CD4-positive, alpha-beta T cell (primary cell): ENCODE measurements around the gene F2R. TPM values are rescaled to one million over a fixed set of nuclear protein-coding genes. Genes with fewer than 3 reads are reported as not detected.

Source experiments
- ATAC-seq: fragments of 200-7000 bp; cut with Tn5 transposase; one replicate; pipeline ENCODE4 v1.10.0; 2022; ENCODE audit warnings: mild to moderate bottlenecking; ENCODE audit not compliant: poor library complexity
- CTCF ChIA-PET: fragments of 350-600 bp; sonication (Branson Sonifier 250); formaldehyde crosslinking; loops from one replicate; lab custom pipeline; 2021; ENCODE audit warnings: antibody characterized with exemption, inconsistent platforms; lab: Charles Lee
- POLR2A ChIA-PET: fragments of 350-600 bp; sonication (Branson Sonifier 250); formaldehyde crosslinking; loops from one replicate; lab custom pipeline; 2021; ENCODE audit warnings: antibody characterized with exemption, inconsistent platforms; lab: Charles Lee
- DNase-seq, 14 experiments: peaks; one replicate each; pipeline ENCODE4 v3.0.0-alpha.2; 2013 to 2020; ENCODE audit warnings: mixed read lengths in 2 of 14
- H3K27ac ChIP-seq, 2 donors: one replicate each; pipeline versions ENCODE4 v1.5.1 to v1.7.0; 2013; ENCODE audit warnings: low read length in 2 of 2, low read depth in 1 of 2, mild to moderate bottlenecking in 1 of 2
- H3K27me3 ChIP-seq, 2 experiments: 1 replicate in 1 of 2; 2 replicates in 1 of 2; pipeline versions ENCODE4 v1.6.1 to v1.7.0; 2013; ENCODE audit warnings: low read length in 2 of 2, control low read depth in 1 of 2, mild to moderate bottlenecking in 1 of 2, moderate library complexity in 1 of 2; ENCODE audit not compliant: insufficient read depth in 2 of 2, control insufficient read depth in 1 of 2
- H3K36me3 ChIP-seq: one replicate; pipeline ENCODE4 v1.6.1; 2013; ENCODE audit warnings: low read length, control low read depth; ENCODE audit not compliant: insufficient read depth
- H3K4me1 ChIP-seq: one replicate; pipeline ENCODE4 v1.6.1; 2013; ENCODE audit warnings: low read length, control low read depth; ENCODE audit not compliant: insufficient read depth
- H3K4me3 ChIP-seq: one replicate; pipeline ENCODE4 v1.5.1; 2013; ENCODE audit warnings: mild to moderate bottlenecking, low read length, moderate library complexity
- H3K9me3 ChIP-seq, 2 experiments: 1 replicate in 1 of 2; 2 replicates in 1 of 2; pipeline versions ENCODE4 v1.6.1 to v1.7.0; 2013; ENCODE audit warnings: low read length in 2 of 2, mild to moderate bottlenecking in 2 of 2, control low read depth in 1 of 2, moderate library complexity in 1 of 2; ENCODE audit not compliant: control insufficient read depth in 1 of 2, insufficient read depth in 1 of 2
- H3K27ac Mint-ChIP-seq: one replicate; pipeline ENCODE4 v1.8.0; 2020; ENCODE audit warnings: mixed read lengths
- H3K27me3 Mint-ChIP-seq: one replicate; pipeline ENCODE4 v1.8.0; 2021; ENCODE audit warnings: mixed read lengths
- H3K36me3 Mint-ChIP-seq: one replicate; pipeline ENCODE4 v1.8.0; 2021; ENCODE audit warnings: low read depth, mixed read lengths
- H3K4me1 Mint-ChIP-seq: one replicate; pipeline ENCODE4 v1.8.0; 2021; ENCODE audit warnings: low read depth, mixed read lengths
- H3K4me3 Mint-ChIP-seq: one replicate; pipeline ENCODE4 v1.8.0; 2020; ENCODE audit warnings: mild to moderate bottlenecking, mixed read lengths
- H3K9me3 Mint-ChIP-seq: one replicate; pipeline ENCODE4 v1.8.0; 2020; ENCODE audit warnings: mixed read lengths
- CTCF ChIP-seq: fragments of 200-600 bp; IDR thresholded peaks from one replicate; pipeline ENCODE4 v1.8.0; 2022; ENCODE audit warnings: antibody characterized with exemption, mild to moderate bottlenecking
- intact Hi-C, 2 experiments: fragments of 100-400 bp; cut with DNase I in 1 of 2; cut with micrococcal nuclease in 1 of 2; formaldehyde crosslinking; loops; one replicate each; pipeline versions ENCODE4 v1.15.1 to v1.9.0; 2023 to 2025; cut with DNase I, micrococcal nuclease
- total RNA-seq, 174 experiments: library from RNA in 2 of 174; stranded (reverse) in 2 of 174; gene quantifications; one replicate each; pipeline ENCODE4 v1.2.3 and lab custom pipeline; 2021 to 2026

F2R gene
- total RNA-seq, 2 experiments from 2014 or later, result 1.9 to 2.7 TPM

GRCh38 chr5:76670508-76670907, 45.4 kb upstream of the F2R start:
- no peaks in the 10 kb centered on the region for H3K4me1 ChIP-seq
- H3K27ac ChIP-seq, result no peak overlapping the region
- intact Hi-C loops, result no loop called here
- no peak for DNase-seq
- no peak overlapping the region for H3K4me3 ChIP-seq
- H3K9me3 ChIP-seq, result no peaks in the 10 kb centered on the region
- TF ChIP-seq CTCF, result no peak
- H3K36me3 Mint-ChIP-seq, result peaks cover 96% of the 10 kb centered on the region
- no peak for ATAC-seq
- ChIA-PET POLR2A (no interaction called here), CTCF (no interaction called here)
- no peak overlapping the region for H3K27ac Mint-ChIP-seq
- H3K27me3 ChIP-seq, result no peaks in the 10 kb centered on the region
- H3K36me3 ChIP-seq, result peaks cover 92% of the 10 kb centered on the region
- H3K4me3 Mint-ChIP-seq, result no peak overlapping the region
- no peaks in the 10 kb centered on the region for H3K27me3 Mint-ChIP-seq
- no peaks in the 10 kb centered on the region for H3K4me1 Mint-ChIP-seq
- H3K9me3 Mint-ChIP-seq, result no peaks in the 10 kb centered on the region

GRCh38 chr5:76672242-76672641, 43.7 kb upstream of the F2R start:
- no peak overlapping the region for H3K4me3 ChIP-seq
- H3K36me3 ChIP-seq, result peaks cover 93% of the 10 kb centered on the region
- POLR2A ChIA-PET, result no interaction called here
- Mint-ChIP-seq H3K4me3 (no peak overlapping the region), H3K36me3 (peaks cover 96% of the 10 kb centered on the region), H3K9me3 (no peaks in the 10 kb centered on the region), H3K27me3 (no peaks in the 10 kb centered on the region), H3K4me1 (no peaks in the 10 kb centered on the region), H3K27ac (no peak overlapping the region)
- no peaks in the 10 kb centered on the region for H3K4me1 ChIP-seq
- DNase-seq, result no peak
- intact Hi-C loops, result no loop called here
- H3K27me3 ChIP-seq, result no peaks in the 10 kb centered on the region
- no peaks in the 10 kb centered on the region for H3K9me3 ChIP-seq
- H3K27ac ChIP-seq, result no peak overlapping the region
- ATAC-seq, result no peak
- no peak for TF ChIP-seq CTCF
- CTCF ChIA-PET, result interaction anchor here (0.7 kb wide), 1 partner anchor 819 kb away, joined by 3 read pairs; no protein-coding TSS in a partner anchor

- peaks cover 95% of the 10 kb centered on the region for H3K36me3 Mint-ChIP-seq
Observed at GRCh38 chr5:76673125-76673524, 42.8 kb upstream of the F2R start.

More at GRCh38 chr5:76673125-76673524, 42.8 kb upstream of the F2R start:
- H3K27ac ChIP-seq, result no peak overlapping the region
- no peak for DNase-seq
- H3K9me3 Mint-ChIP-seq, result no peaks in the 10 kb centered on the region
- no peak for ATAC-seq
- intact Hi-C loops, result no loop called here
- ChIA-PET POLR2A (no interaction called here), CTCF (interaction anchor here (1.5 kb wide), 1 partner anchor 101 kb away, joined by 4 read pairs; no protein-coding TSS in a partner anchor)
- no peak overlapping the region for H3K27ac Mint-ChIP-seq
- H3K4me3 ChIP-seq, result no peak overlapping the region
- H3K4me3 Mint-ChIP-seq, result no peak overlapping the region
- no peaks in the 10 kb centered on the region for H3K9me3 ChIP-seq
- peaks cover 93% of the 10 kb centered on the region for H3K36me3 ChIP-seq
- H3K4me1 Mint-ChIP-seq, result no peaks in the 10 kb centered on the region
- H3K27me3 ChIP-seq, result no peaks in the 10 kb centered on the region
- no peaks in the 10 kb centered on the region for H3K27me3 Mint-ChIP-seq
- TF ChIP-seq CTCF, result no peak
- no peaks in the 10 kb centered on the region for H3K4me1 ChIP-seq
